ENCODE data around the gene SYT11. TPM values are rescaled to one million over a fixed set of nuclear protein-coding genes. Genes with fewer than 3 reads are reported as not detected.

SYT11 gene
- total and polyA plus RNA-seq, 9 donors: 9.5 to 20.2 (median 12.0) TPM

DNA sequence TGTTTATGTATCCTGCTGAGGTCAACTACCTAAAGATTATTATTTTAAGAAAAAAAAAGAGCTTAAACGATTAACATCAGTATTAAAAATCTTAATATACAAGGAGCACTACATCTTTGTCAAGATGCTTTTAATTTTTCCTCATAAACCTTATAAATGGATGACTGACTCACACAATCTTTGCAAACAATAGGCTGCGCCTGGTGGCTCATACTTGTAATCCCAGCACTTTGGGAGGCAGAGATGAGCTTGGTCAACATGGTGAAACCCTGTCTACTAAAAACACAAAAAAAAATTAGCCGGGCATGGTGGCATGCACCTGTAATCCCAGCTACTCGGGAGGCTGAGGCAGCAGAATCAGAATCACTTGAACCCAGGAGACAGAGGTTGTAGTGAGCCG is 73.1 kb downstream of the SYT11 start:
- 100% methylated on average over 1 of the region's 5 CpGs for WGBS (ENCODE audit: insufficient coverage)

DNA sequence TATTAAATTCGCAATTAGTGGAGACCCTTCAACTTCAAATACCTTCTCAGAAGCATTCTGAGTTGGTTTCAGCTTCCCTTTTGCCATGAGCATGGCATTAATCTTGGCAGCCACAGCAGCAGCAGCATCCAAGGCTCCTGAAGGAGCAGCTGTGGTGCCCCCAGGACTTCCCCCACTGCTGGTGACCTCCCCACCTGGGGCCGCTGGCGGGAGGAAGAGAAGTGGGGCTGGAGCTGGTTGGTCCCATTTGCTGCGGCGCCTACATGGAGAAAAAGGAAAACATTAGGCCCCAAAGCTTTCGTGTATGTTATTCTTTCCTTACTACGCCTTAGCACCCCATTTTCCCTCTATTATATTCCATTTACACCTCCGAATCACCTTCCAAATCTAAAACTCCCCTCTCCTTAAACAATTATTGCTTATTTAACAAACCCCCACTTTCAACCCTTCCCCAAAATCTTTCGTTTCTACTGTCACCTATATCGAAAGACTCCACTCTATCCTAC is 74.3 kb downstream of the SYT11 start:
- Histone ChIP-seq H3K27me3 (ENCODE audit: control insufficient read depth, insufficient read depth, low read length) (no peaks in the 10 kb centered on the region), H3K4me3 (ENCODE audit: low read length) (peak overlapping the region; percentile 93), H3K36me3 (ENCODE audit: control insufficient read depth, insufficient read depth, low read length) (peaks cover 34% of the 10 kb centered on the region), H3K9me3 (replicated peaks; ENCODE audit: control insufficient read depth, low read depth, low read length) (no peaks in the 10 kb centered on the region), H3K4me1 (ENCODE audit: control insufficient read depth, insufficient read depth, low read length) (peaks cover 27% of the 10 kb centered on the region), H3K27ac (ENCODE audit: low read length) (peak overlapping the region; percentile 96)
- peak; percentile 24 for DNase-seq
- WGBS (ENCODE audit: insufficient coverage): 2% methylated on average over 8 of the region's 10 CpGs

More for the DNA sequence above, 73.1 kb downstream of the SYT11 start:
- Histone ChIP-seq H3K27me3 (ENCODE audit: control insufficient read depth, insufficient read depth, low read length) (no peaks in the 10 kb centered on the region), H3K9me3 (replicated peaks; ENCODE audit: control insufficient read depth, low read depth, low read length) (no peaks in the 10 kb centered on the region), H3K4me3 (ENCODE audit: low read length) (no peak overlapping the region), H3K36me3 (ENCODE audit: control insufficient read depth, insufficient read depth, low read length) (peaks cover 37% of the 10 kb centered on the region), H3K27ac (ENCODE audit: low read length) (no peak overlapping the region), H3K4me1 (ENCODE audit: control insufficient read depth, insufficient read depth, low read length) (peaks cover 25% of the 10 kb centered on the region)
- DNase-seq: no peak

DNA sequence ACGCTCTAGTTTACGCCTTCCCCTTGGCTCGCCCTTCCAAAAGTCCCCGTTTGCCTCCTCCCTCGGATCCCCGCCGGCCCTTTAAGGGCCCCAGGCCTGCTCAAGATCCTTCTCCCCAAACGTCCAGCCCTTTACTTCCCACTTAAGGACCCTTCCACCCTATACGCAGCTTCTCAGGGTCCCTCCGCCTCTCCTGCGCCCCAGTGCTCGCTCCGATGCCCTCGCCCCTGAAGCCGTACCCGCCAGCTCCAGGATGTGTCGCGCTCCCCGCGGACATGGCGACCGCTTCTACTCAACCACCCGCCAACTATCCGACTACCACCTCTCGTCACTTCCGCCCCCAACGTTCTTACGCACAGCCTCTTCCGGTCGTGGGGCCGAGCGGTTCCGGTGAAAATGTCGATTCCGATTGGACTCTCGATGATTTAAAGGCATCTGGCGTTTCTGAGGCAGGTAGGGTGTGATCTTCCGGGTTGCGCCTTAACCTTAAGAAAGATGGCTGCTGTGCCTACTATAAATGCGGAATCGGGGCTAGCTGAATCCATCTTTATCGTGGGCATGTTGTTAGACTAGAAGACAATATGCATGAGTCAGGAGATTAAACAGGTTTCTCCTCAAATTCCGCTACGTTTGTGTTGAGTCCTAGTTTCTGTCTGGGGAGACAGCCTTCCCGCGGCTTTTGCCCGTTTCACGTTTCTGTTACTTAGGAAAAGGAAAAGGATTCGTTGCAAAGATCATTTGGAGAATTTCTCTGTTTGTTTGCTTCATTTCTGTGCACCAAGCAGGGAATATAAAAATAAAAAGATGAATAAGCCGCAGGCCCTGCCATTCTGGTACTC is 74.9 kb downstream of the SYT11 start, which contains the start of gene KHDC4:
KHDC4 (minus strand) TSS at position 317 of the 839 bp plus-strand sequence; CDS start at position 277, 40 bp downstream.
- Histone ChIP-seq H3K27me3 (ENCODE audit: control insufficient read depth, insufficient read depth, low read length) (no peaks in the 10 kb centered on the region), H3K4me3 (ENCODE audit: low read length) (peak within 1 kb of the TSS; percentile 93), H3K36me3 (ENCODE audit: control insufficient read depth, insufficient read depth, low read length) (peaks cover 29% of the 10 kb centered on the region), H3K4me1 (ENCODE audit: control insufficient read depth, insufficient read depth, low read length) (peaks cover 30% of the 10 kb centered on the region), H3K27ac (ENCODE audit: low read length) (peak within 1 kb of the TSS; percentile 96), H3K9me3 (replicated peaks; ENCODE audit: control insufficient read depth, low read depth, low read length) (no peaks in the 10 kb centered on the region)
- under 1% methylated on average over 38 of the region's 50 CpGs for WGBS (ENCODE audit: insufficient coverage)
- DNase-seq: peak; percentile 100

Other genes starting within 250 kb of the SYT11 start
- 20.8 TPM for gene MSTO1, start 249.3 kb upstream of the SYT11 start, total RNA-seq
- 10 to 100 TPM; 29.3 to 43.3 (median 37.9) TPM for gene MSTO1, start 249.3 kb upstream of the SYT11 start, polyA plus RNA-seq (ENCODE audit: insufficient read depth in 1 of 8, insufficient read length in 8 of 8, low replicate concordance in 1 of 8)
- gene YY1AP1, start 170.8 kb upstream of the SYT11 start, total RNA-seq: 60.6 TPM
- 10 to 100 TPM; 44.1 to 56.8 (median 51.2) TPM for gene YY1AP1, start 170.8 kb upstream of the SYT11 start, polyA plus RNA-seq (ENCODE audit: insufficient read depth in 1 of 8, insufficient read length in 8 of 8, low replicate concordance in 1 of 8)
- gene DAP3, start 170.5 kb upstream of the SYT11 start, total RNA-seq: 62.9 TPM
- 100 to 1,000 TPM; 117 to 142 (median 124) TPM for gene DAP3, start 170.5 kb upstream of the SYT11 start, polyA plus RNA-seq (ENCODE audit: insufficient read depth in 1 of 8, insufficient read length in 8 of 8, low replicate concordance in 1 of 8)
- 28.0 TPM for gene GON4L, start 2.4 kb upstream of the SYT11 start, total RNA-seq
- 10 to 100 TPM; 25.4 to 36.9 (median 28.2) TPM for gene GON4L, start 2.4 kb upstream of the SYT11 start, polyA plus RNA-seq (ENCODE audit: insufficient read depth in 1 of 8, insufficient read length in 8 of 8, low replicate concordance in 1 of 8)
- 27.7 TPM for gene RIT1, start 51.8 kb downstream of the SYT11 start, total RNA-seq
- 10 to 100 TPM; 19.2 to 37.0 (median 25.5) TPM for gene RIT1, start 51.8 kb downstream of the SYT11 start, polyA plus RNA-seq (ENCODE audit: insufficient read depth in 1 of 8, insufficient read length in 8 of 8, low replicate concordance in 1 of 8)
- gene KHDC4, start 74.8 kb downstream of the SYT11 start, total RNA-seq: 30.0 TPM
- gene KHDC4, start 74.8 kb downstream of the SYT11 start, polyA plus RNA-seq (ENCODE audit: insufficient read depth in 1 of 8, insufficient read length in 8 of 8, low replicate concordance in 1 of 8): 10 to 100 TPM; 24.5 to 38.0 (median 29.9) TPM
- gene RXFP4, start 82.1 kb downstream of the SYT11 start, total RNA-seq: not detected
- under 1 TPM in 5 of 8 donors, not detected in 3; 0.12 to 0.65 (median 0.23) TPM for gene RXFP4, start 82.1 kb downstream of the SYT11 start, polyA plus RNA-seq (ENCODE audit: insufficient read depth in 1 of 8, insufficient read length in 8 of 8, low replicate concordance in 1 of 8)
- gene ARHGEF2, start 119.0 kb downstream of the SYT11 start, total RNA-seq: 100 TPM
- 100 to 1,000 TPM; 124 to 153 (median 140) TPM for gene ARHGEF2, start 119.0 kb downstream of the SYT11 start, polyA plus RNA-seq (ENCODE audit: insufficient read depth in 1 of 8, insufficient read length in 8 of 8, low replicate concordance in 1 of 8)
- 287 TPM for gene SSR2, start 161.4 kb downstream of the SYT11 start, total RNA-seq
- gene SSR2, start 161.4 kb downstream of the SYT11 start, polyA plus RNA-seq (ENCODE audit: insufficient read depth in 1 of 8, insufficient read length in 8 of 8, low replicate concordance in 1 of 8): 100 to 1,000 TPM; 210 to 323 (median 247) TPM
- gene UBQLN4, start 194.2 kb downstream of the SYT11 start, total RNA-seq: 19.2 TPM
- gene UBQLN4, start 194.2 kb downstream of the SYT11 start, polyA plus RNA-seq (ENCODE audit: insufficient read depth in 1 of 8, insufficient read length in 8 of 8, low replicate concordance in 1 of 8): 10 to 100 TPM; 40.1 to 48.0 (median 43.8) TPM
- 53.7 TPM for gene LAMTOR2, start 195.2 kb downstream of the SYT11 start, total RNA-seq
- gene LAMTOR2, start 195.2 kb downstream of the SYT11 start, polyA plus RNA-seq (ENCODE audit: insufficient read depth in 1 of 8, insufficient read length in 8 of 8, low replicate concordance in 1 of 8): 10 to 100 TPM; 38.7 to 51.0 (median 44.9) TPM
- gene RAB25, start 201.6 kb downstream of the SYT11 start, total RNA-seq: not detected
- 1 to 10 TPM in 3 of 8 donors, under 1 TPM in 5; 0.16 to 7.4 (median 0.30) TPM for gene RAB25, start 201.6 kb downstream of the SYT11 start, polyA plus RNA-seq (ENCODE audit: insufficient read depth in 1 of 8, insufficient read length in 8 of 8, low replicate concordance in 1 of 8)
- 9.4 TPM for gene MEX3A, start 222.9 kb downstream of the SYT11 start, total RNA-seq
- 10 to 100 TPM; 15.8 to 32.4 (median 25.8) TPM for gene MEX3A, start 222.9 kb downstream of the SYT11 start, polyA plus RNA-seq (ENCODE audit: insufficient read depth in 1 of 8, insufficient read length in 8 of 8, low replicate concordance in 1 of 8)

Measured in muscle of leg (tissue), 11 donors.